Vagina (tissue), 2 donors: ENCODE results near the gene ABCC1. TPM values are rescaled to one million over a fixed set of nuclear protein-coding genes. Genes with fewer than 3 reads are reported as not detected.

Experiments
- DNase-seq, 2 donors: peaks; one replicate each; pipeline ENCODE4 v3.0.0-alpha.2; 2017; ENCODE audit errors: extremely low spot score in 2 of 2
- H3K27ac ChIP-seq: fragments of 200-600 bp; sonication (generic); one replicate; pipeline ENCODE4 v1.5.1; 2019
- H3K27me3 ChIP-seq: fragments of 200-600 bp; sonication (generic); one replicate; pipeline ENCODE4 v1.5.1; 2019
- H3K36me3 ChIP-seq, 2 donors: fragments of 200-600 bp; sonication (generic); one replicate each; pipeline ENCODE4 v1.5.1; 2017 to 2019
- H3K4me1 ChIP-seq: fragments of 200-600 bp; sonication (generic); one replicate; pipeline ENCODE4 v1.5.1; 2019
- H3K4me3 ChIP-seq, 2 donors: fragments of 200-600 bp; sonication (generic); 1 replicate in 1 of 2; 2 replicates in 1 of 2; pipeline ENCODE4 v1.5.1; 2016 to 2019
- H3K9me3 ChIP-seq: fragments of 200-600 bp; sonication (generic); one replicate; pipeline ENCODE4 v1.5.1; 2019
- CTCF ChIP-seq, 3 experiments: fragments of 450-650 bp in 2 of 3; fragments of 200-600 bp in 1 of 3; sonication (generic) in 1 of 3; IDR thresholded peaks; one replicate each; pipeline ENCODE4 v1.5.1; 2017 to 2019; ENCODE audit warnings: antibody characterized with exemption in 3 of 3, mild to moderate bottlenecking in 2 of 3, moderate library complexity in 2 of 3
- POLR2A ChIP-seq, 2 donors: fragments of 450-650 bp; IDR thresholded peaks; one replicate each; pipeline ENCODE4 v1.6.1; 2017; ENCODE audit warnings: antibody characterized with exemption in 2 of 2, mild to moderate bottlenecking in 2 of 2, moderate library complexity in 2 of 2
- POLR2AphosphoS5 ChIP-seq, 2 donors: sonication (generic); formaldehyde crosslinking; IDR thresholded peaks; one replicate each; pipeline ENCODE4 v1.9.0; 2017; ENCODE audit warnings: antibody characterized with exemption in 2 of 2, mild to moderate bottlenecking in 2 of 2, low read depth in 1 of 2; ENCODE audit not compliant: insufficient read depth in 1 of 2
- intact Hi-C: fragments of 100-400 bp; cut with DNase I; formaldehyde crosslinking; loops from one replicate; pipeline ENCODE4 v1.15.1; 2023
- total RNA-seq: library from RNA; depleted of rRNA; stranded (reverse); fragments of >200 nt; gene quantifications from one replicate; pipeline ENCODE4 v1.2.3, GENCODE V29; 2016

Gene ABCC1
- total RNA-seq, 1 donor from 2014 or later = 47.9 TPM

- H3K4me1 ChIP-seq = peaks cover 24% of the 10 kb centered on the region
- H3K4me3 ChIP-seq = no peak overlapping the region
- TF ChIP-seq POLR2AphosphoS5 (IDR thresholded peaks at IDR 0.05; ENCODE audit: insufficient read depth in 1 of 2, low read depth in 1 of 2) (peak in 1 of 2 donors; percentile 20), POLR2A (IDR thresholded peaks at IDR 0.05) (no peak), CTCF (IDR thresholded peaks at IDR 0.05) (no peak)
- H3K9me3 ChIP-seq = no peaks in the 10 kb centered on the region
- H3K36me3 ChIP-seq = peaks cover 0 to 11% of the 10 kb centered on the region in 2 donors
- no peaks in the 10 kb centered on the region for H3K27me3 ChIP-seq
- H3K27ac ChIP-seq = peak overlapping the region; percentile 71
- no peak for DNase-seq
- intact Hi-C loops = no loop called here
Observed at GRCh38 chr16:16096121-16096857, 146.9 kb downstream of the ABCC1 start.

GRCh38 chr16:16096858-16097213 is 147.4 kb downstream of the ABCC1 start:
- peaks cover 0 to 6% of the 10 kb centered on the region in 2 donors for H3K36me3 ChIP-seq

GRCh38 chr16:16099320-16099719 is 149.9 kb downstream of the ABCC1 start:
- TF ChIP-seq POLR2AphosphoS5 (IDR thresholded peaks at IDR 0.05; ENCODE audit: insufficient read depth in 1 of 2, low read depth in 1 of 2) = no peak
- TF ChIP-seq CTCF (IDR thresholded peaks at IDR 0.05) = no peak
- no peak for TF ChIP-seq POLR2A (IDR thresholded peaks at IDR 0.05)
- intact Hi-C loops = no loop called here
- Histone ChIP-seq H3K4me3 (no peak overlapping the region), H3K27ac (no peak overlapping the region), H3K9me3 (no peaks in the 10 kb centered on the region), H3K4me1 (peaks cover 17% of the 10 kb centered on the region), H3K36me3 (peaks cover 0 to 26% of the 10 kb centered on the region in 2 donors), H3K27me3 (no peaks in the 10 kb centered on the region)
- DNase-seq = no peak

More at GRCh38 chr16:16096858-16097213, 147.4 kb downstream of the ABCC1 start:
- Histone ChIP-seq H3K27me3 (no peaks in the 10 kb centered on the region), H3K27ac (peak overlapping the region; percentile 71), H3K9me3 (no peaks in the 10 kb centered on the region), H3K4me3 (no peak overlapping the region), H3K4me1 (peaks cover 24% of the 10 kb centered on the region)
- TF ChIP-seq POLR2AphosphoS5 (IDR thresholded peaks at IDR 0.05; ENCODE audit: insufficient read depth in 1 of 2, low read depth in 1 of 2) (no peak), CTCF (IDR thresholded peaks at IDR 0.05) (no peak), POLR2A (IDR thresholded peaks at IDR 0.05) (no peak)
- intact Hi-C loops = no loop called here
- DNase-seq = no peak

GRCh38 chr16:16100631-16101030 is 151.2 kb downstream of the ABCC1 start:
- no peak for DNase-seq
- peaks cover 0 to 26% of the 10 kb centered on the region in 2 donors for H3K36me3 ChIP-seq
- TF ChIP-seq POLR2A (IDR thresholded peaks at IDR 0.05) (no peak), POLR2AphosphoS5 (IDR thresholded peaks at IDR 0.05; ENCODE audit: insufficient read depth in 1 of 2, low read depth in 1 of 2) (no peak), CTCF (IDR thresholded peaks at IDR 0.05) (no peak)
- H3K27me3 ChIP-seq = no peaks in the 10 kb centered on the region
- intact Hi-C loops = no loop called here
- H3K4me3 ChIP-seq = no peak overlapping the region
- H3K27ac ChIP-seq = no peak overlapping the region
- H3K9me3 ChIP-seq = no peaks in the 10 kb centered on the region
- peaks cover 17% of the 10 kb centered on the region for H3K4me1 ChIP-seq

- DNase-seq = no peak
- Histone ChIP-seq H3K27me3 (no peaks in the 10 kb centered on the region), H3K4me3 (no peak overlapping the region), H3K27ac (no peak overlapping the region), H3K36me3 (peaks cover 0 to 26% of the 10 kb centered on the region in 2 donors), H3K4me1 (peaks cover 17% of the 10 kb centered on the region), H3K9me3 (no peaks in the 10 kb centered on the region)
- TF ChIP-seq POLR2A (IDR thresholded peaks at IDR 0.05) (no peak), POLR2AphosphoS5 (IDR thresholded peaks at IDR 0.05; ENCODE audit: insufficient read depth in 1 of 2, low read depth in 1 of 2) (no peak), CTCF (IDR thresholded peaks at IDR 0.05) (no peak)
- intact Hi-C loops = no loop called here
Observed at GRCh38 chr16:16101585-16101984, 152.2 kb downstream of the ABCC1 start.
